Gastrocnemius medialis (tissue), 4 donors: ENCODE measurements around the gene RBFOX1.
A peak's percentile ranks its signal among the peaks of the same experiment; 100 is the strongest.

Experiments used
- CTCF ChIP-seq, 5 experiments: fragments of 450-650 bp in 3 of 5; fragments of 200-600 bp in 2 of 5; sonication (generic) in 2 of 5; IDR thresholded peaks in 4 of 5; conservative IDR thresholded peaks in 1 of 5; 1 replicate in 4 of 5; 2 replicates in 1 of 5; pipeline ENCODE4 v1.5.1; 2016 to 2019; ENCODE audit warnings: antibody characterized with exemption in 5 of 5, mild to moderate bottlenecking in 3 of 5, moderate library complexity in 3 of 5
- POLR2A ChIP-seq, 2 donors: fragments of 450-650 bp; IDR thresholded peaks; one replicate each; pipeline ENCODE4 v1.6.1; 2017; ENCODE audit warnings: antibody characterized with exemption in 2 of 2, mild to moderate bottlenecking in 2 of 2, moderate library complexity in 2 of 2

- TF ChIP-seq POLR2A (IDR thresholded peaks at IDR 0.05), result peak; percentile 69 to 93
- no peak for TF ChIP-seq CTCF (IDR thresholded peaks at IDR 0.05 in 4 of 5, conservative IDR thresholded peaks at IDR 0.05 in 1 of 5)
Observed at GRCh38 chr16:7330709-7331108, 1.9 kb upstream of the RBFOX1 start.
